OCI-M1 (cell line): ENCODE data around the gene IMPG1.
"Not testable (repeated sequence)": the region's sequence is repeated elsewhere in the genome, so short reads cannot be mapped to it uniquely, and the experiment has no call there.

Source experiments
- DNase-seq: peaks from one replicate; lab custom pipeline; 2025; lab: John Stamatoyannopoulos, UW

IMPG1 gene

GRCh38 chr6:75952128-75952527 is 120.3 kb downstream of the IMPG1 start:
- DNase-seq, result no peak

- DNase-seq, result no peak
These were observed 124.5 kb downstream of the IMPG1 start for GRCh38 chr6:75947935-75948334.

- DNase-seq, result no peak
These were observed 126.2 kb downstream of the IMPG1 start for GRCh38 chr6:75946146-75946831.

- DNase-seq, result no peak
These were observed 129.1 kb downstream of the IMPG1 start for GRCh38 chr6:75943381-75943780.

- DNase-seq, result no peak
These were observed 131.0 kb downstream of the IMPG1 start for GRCh38 chr6:75941509-75941908.

- DNase-seq, result no peak
These were observed 131.9 kb downstream of the IMPG1 start for GRCh38 chr6:75940564-75940963.

GRCh38 chr6:75937846-75938245 is 134.6 kb downstream of the IMPG1 start:
- no peak for DNase-seq

GRCh38 chr6:75936682-75937081 is 135.8 kb downstream of the IMPG1 start:
- no peak for DNase-seq

GRCh38 chr6:75935473-75935793 is 137.0 kb downstream of the IMPG1 start:
- no peak for DNase-seq

- DNase-seq, result peak; percentile 87
These were observed 137.6 kb downstream of the IMPG1 start for GRCh38 chr6:75934643-75935472.

- no peak for DNase-seq
These were observed 139.0 kb downstream of the IMPG1 start for GRCh38 chr6:75933387-75933975.

- DNase-seq, result peak; percentile 82
These were observed 140.4 kb downstream of the IMPG1 start for GRCh38 chr6:75932067-75932466.

- no peak for DNase-seq
These were observed 141.3 kb downstream of the IMPG1 start for GRCh38 chr6:75931011-75931680.

- no peak for DNase-seq
These were observed 145.9 kb downstream of the IMPG1 start for GRCh38 chr6:75926293-75927168.

- no peak for DNase-seq
These were observed 150.2 kb downstream of the IMPG1 start for GRCh38 chr6:75922226-75922625.

GRCh38 chr6:75913040-75913439 is 159.4 kb downstream of the IMPG1 start:
- DNase-seq, result no peak

GRCh38 chr6:75907444-75907843 is 165.0 kb downstream of the IMPG1 start:
- no peak for DNase-seq

- DNase-seq, result no peak
These were observed 165.6 kb downstream of the IMPG1 start for GRCh38 chr6:75906871-75907270.

GRCh38 chr6:75905129-75905528 is 167.3 kb downstream of the IMPG1 start:
- DNase-seq, result not testable (repeated sequence)

- not testable (repeated sequence) for DNase-seq
These were observed 172.2 kb downstream of the IMPG1 start for GRCh38 chr6:75900216-75900615.

- DNase-seq, result no peak
These were observed 175.9 kb downstream of the IMPG1 start for GRCh38 chr6:75896526-75896925.

GRCh38 chr6:75893776-75894152 is 178.7 kb downstream of the IMPG1 start:
- DNase-seq, result peak; percentile 66
